Caco-2 (cell line): ENCODE measurements around the gene ASTN1. TPM values are rescaled to one million over a fixed set of nuclear protein-coding genes. Genes with fewer than 3 reads are reported as not detected.

Experiments used
- BruUV-seq: library from RNA; stranded (reverse); fragments of 400-500 nt; replicated peaks from 2 replicates; lab custom pipeline; 2021; lab: Mats Ljungman, UMichigan
- CTCF ChIA-PET: fragments of 300-600 bp; sonication (Branson Sonifier 250); formaldehyde crosslinking; loops from one replicate; lab custom pipeline; 2022; ENCODE audit warnings: antibody characterized with exemption; lab: Charles Lee
- POLR2A ChIA-PET: fragments of 300-600 bp; sonication (Branson Sonifier 250); formaldehyde crosslinking; loops from one replicate; lab custom pipeline; 2022; ENCODE audit warnings: antibody characterized with exemption; lab: Charles Lee
- DNase-seq, 2 experiments: peaks; one replicate each; pipeline versions ENCODE4 v3.0.0 to v3.0.0-alpha.2; 2020 to 2022
- H3K27me3 ChIP-seq: replicated peaks from 2 replicates; pipeline ENCODE4 v1.6.0; 2011; ENCODE audit warnings: low read length; ENCODE audit not compliant: control insufficient read depth, insufficient read depth
- H3K36me3 ChIP-seq: 2 replicates; pipeline ENCODE4 v1.5.1; 2011; ENCODE audit warnings: low read length; ENCODE audit not compliant: control insufficient read depth, insufficient read depth
- H3K4me1 ChIP-seq: fragments of 250-450 bp; sonication (Bioruptor Pico); 2 replicates; pipeline ENCODE4 v1.5.1; 2020; ENCODE audit warnings: mild to moderate bottlenecking
- H3K4me3 ChIP-seq: 2 replicates; pipeline ENCODE4 v1.5.1; 2011; ENCODE audit warnings: low read depth, mild to moderate bottlenecking, control low read depth, low read length
- H3K9me3 ChIP-seq: fragments of 250-450 bp; sonication (Bioruptor Pico); 2 replicates; pipeline ENCODE4 v1.5.1; 2020; ENCODE audit warnings: mild to moderate bottlenecking, moderate library complexity
- H3K27ac Mint-ChIP-seq: one replicate; pipeline ENCODE4 v1.8.0; 2022; ENCODE audit warnings: mixed read lengths; ENCODE audit not compliant: unreplicated experiment
- H3K27me3 Mint-ChIP-seq: one replicate; pipeline ENCODE4 v1.8.0; 2022; ENCODE audit warnings: mixed read lengths; ENCODE audit not compliant: insufficient read depth, unreplicated experiment
- H3K36me3 Mint-ChIP-seq: one replicate; pipeline ENCODE4 v1.8.0; 2022; ENCODE audit warnings: mild to moderate bottlenecking, mixed read lengths; ENCODE audit not compliant: insufficient read depth, unreplicated experiment
- H3K4me1 Mint-ChIP-seq: one replicate; pipeline ENCODE4 v1.8.0; 2022; ENCODE audit warnings: low read depth, mixed read lengths; ENCODE audit not compliant: unreplicated experiment
- H3K4me3 Mint-ChIP-seq: one replicate; pipeline ENCODE4 v1.8.0; 2022; ENCODE audit warnings: mild to moderate bottlenecking, moderate library complexity, mixed read lengths; ENCODE audit not compliant: unreplicated experiment
- H3K9me3 Mint-ChIP-seq: one replicate; pipeline ENCODE4 v1.8.0; 2022; ENCODE audit warnings: mixed read lengths; ENCODE audit not compliant: unreplicated experiment
- intact Hi-C: fragments of 100-400 bp; cut with micrococcal nuclease; formaldehyde crosslinking; loops from one replicate; pipeline ENCODE4 v1.10.0; 2022; ENCODE audit not compliant: unreplicated experiment
- total RNA-seq: library from RNA; stranded (reverse); gene quantifications from 2 replicates; pipeline ENCODE4 v1.2.3, GENCODE V29; 2022
- TF ChIP-seq, protein P1 (sequence below), 2 experiments: fragments of 200-600 bp in 1 of 2; IDR thresholded peaks; 1 replicate in 1 of 2; 2 replicates in 1 of 2; pipeline versions ENCODE4 v1.5.1 to v1.8.0; 2011 to 2022; ENCODE audit warnings: antibody characterized with exemption in 1 of 2, control low read depth in 1 of 2, inconsistent platforms in 1 of 2, low read depth in 1 of 2, low read length in 1 of 2, mild to moderate bottlenecking in 1 of 2, moderate library complexity in 1 of 2; ENCODE audit not compliant: insufficient read depth in 1 of 2, severe bottlenecking in 1 of 2, unreplicated experiment in 1 of 2

The ASTN1 gene
- total RNA-seq, 1 experiment from 2014 or later = not detected

DNA sequence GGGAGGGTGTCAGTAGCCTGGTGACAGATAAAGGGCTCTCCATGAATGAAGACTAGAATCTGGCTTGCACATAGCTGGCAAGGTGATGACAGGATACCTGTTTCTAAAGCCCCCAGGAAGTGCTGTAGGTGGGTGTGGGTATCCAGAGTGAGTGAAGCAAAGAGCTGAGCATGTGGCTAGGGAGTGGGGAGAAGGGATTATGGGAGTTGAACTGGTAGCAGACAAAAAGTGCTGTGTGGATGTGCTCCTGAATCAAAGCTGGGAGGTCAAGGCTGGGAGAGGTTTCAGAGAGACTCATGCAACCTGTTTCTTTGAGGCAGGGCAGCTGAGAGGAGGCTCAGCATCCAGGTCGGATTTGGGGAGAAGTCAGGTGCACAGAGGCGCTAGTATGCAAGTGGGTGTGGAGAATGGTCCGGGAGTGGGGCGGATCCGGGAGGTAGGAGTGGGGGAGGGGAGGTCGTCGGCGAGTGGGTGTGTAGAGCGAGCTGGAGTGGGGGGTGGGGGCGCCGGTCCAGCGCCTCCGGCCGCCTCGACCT, 600 bp downstream of the ASTN1 start:
- Histone ChIP-seq H3K4me1 (no peaks in the 10 kb centered on the region), H3K4me3 (no peak overlapping the region), H3K36me3 (no peaks in the 10 kb centered on the region), H3K9me3 (no peaks in the 10 kb centered on the region), H3K27me3 (no peaks in the 10 kb centered on the region)
- no peaks in the 10 kb centered on the region for H3K4me1 Mint-ChIP-seq
- peaks cover 11% of the 10 kb centered on the region for H3K27me3 Mint-ChIP-seq
- TF ChIP-seq, protein P1, sequence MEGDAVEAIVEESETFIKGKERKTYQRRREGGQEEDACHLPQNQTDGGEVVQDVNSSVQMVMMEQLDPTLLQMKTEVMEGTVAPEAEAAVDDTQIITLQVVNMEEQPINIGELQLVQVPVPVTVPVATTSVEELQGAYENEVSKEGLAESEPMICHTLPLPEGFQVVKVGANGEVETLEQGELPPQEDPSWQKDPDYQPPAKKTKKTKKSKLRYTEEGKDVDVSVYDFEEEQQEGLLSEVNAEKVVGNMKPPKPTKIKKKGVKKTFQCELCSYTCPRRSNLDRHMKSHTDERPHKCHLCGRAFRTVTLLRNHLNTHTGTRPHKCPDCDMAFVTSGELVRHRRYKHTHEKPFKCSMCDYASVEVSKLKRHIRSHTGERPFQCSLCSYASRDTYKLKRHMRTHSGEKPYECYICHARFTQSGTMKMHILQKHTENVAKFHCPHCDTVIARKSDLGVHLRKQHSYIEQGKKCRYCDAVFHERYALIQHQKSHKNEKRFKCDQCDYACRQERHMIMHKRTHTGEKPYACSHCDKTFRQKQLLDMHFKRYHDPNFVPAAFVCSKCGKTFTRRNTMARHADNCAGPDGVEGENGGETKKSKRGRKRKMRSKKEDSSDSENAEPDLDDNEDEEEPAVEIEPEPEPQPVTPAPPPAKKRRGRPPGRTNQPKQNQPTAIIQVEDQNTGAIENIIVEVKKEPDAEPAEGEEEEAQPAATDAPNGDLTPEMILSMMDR (IDR thresholded peaks at IDR 0.05; ENCODE audit: insufficient read depth in 1 of 2, low read depth in 1 of 2, low read length in 1 of 2, severe bottlenecking in 1 of 2, unreplicated experiment in 1 of 2) = no peak
- ChIA-PET POLR2A (no interaction called here), CTCF (interaction anchor here (0.7 kb wide), 1 partner anchor 64 kb away, joined by 8 read pairs; no protein-coding TSS in a partner anchor)
- no peaks in the 10 kb centered on the region for H3K9me3 Mint-ChIP-seq
- H3K36me3 Mint-ChIP-seq = peaks cover 4% of the 10 kb centered on the region
- intact Hi-C loops = no loop called here
- H3K27ac Mint-ChIP-seq = no peak overlapping the region
- no TSS peak for BruUV-seq
- no peak for DNase-seq
- no peak overlapping the region for H3K4me3 Mint-ChIP-seq

DNA sequence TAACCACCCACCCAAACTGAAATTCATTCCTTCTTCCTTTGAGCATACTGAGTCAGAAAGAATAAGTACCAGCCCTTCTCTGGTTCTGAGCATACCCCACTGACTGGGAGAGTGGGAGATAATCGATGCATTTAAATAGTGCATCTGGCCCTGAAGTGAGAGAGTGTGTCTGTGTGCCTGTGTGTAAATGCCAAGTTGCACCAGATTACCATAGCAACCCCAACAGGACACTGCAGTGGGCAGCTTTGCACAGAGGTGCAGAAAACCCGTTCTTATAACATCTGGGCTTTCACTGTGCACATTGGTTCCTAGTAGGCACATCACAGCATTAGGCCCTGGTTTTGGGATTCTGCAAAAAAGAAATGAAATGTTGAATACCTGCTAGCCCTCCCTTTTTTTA, 2.3 kb downstream of the ASTN1 start:
- no peak overlapping the region for H3K27ac Mint-ChIP-seq
- no TSS peak for BruUV-seq

DNA sequence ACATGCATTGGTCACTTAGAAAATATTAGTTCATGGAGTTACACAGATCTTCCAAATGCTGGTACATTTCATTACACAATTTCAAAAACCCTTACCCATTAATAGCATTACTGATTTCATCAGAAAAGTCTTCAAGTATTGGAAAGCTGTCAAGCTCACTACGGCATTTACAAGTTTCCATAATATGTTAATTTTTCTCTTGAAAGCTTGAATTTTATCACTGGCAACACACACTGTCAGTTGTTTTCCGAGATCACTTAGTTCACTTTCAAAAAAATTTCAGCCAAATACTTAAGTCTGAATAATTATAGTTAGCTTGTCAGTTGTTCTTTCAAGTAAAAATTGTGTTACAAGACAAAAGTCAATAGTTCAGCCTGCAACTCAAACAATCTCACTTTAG, 18.0 kb downstream of the ASTN1 start:
- Mint-ChIP-seq H3K27ac (no peak overlapping the region), H3K36me3 (no peaks in the 10 kb centered on the region)
- H3K36me3 ChIP-seq = no peaks in the 10 kb centered on the region

More for the DNA sequence above, 2.3 kb downstream of the ASTN1 start:
- TF ChIP-seq, protein P1 (IDR thresholded peaks at IDR 0.05; ENCODE audit: insufficient read depth in 1 of 2, low read depth in 1 of 2, low read length in 1 of 2, severe bottlenecking in 1 of 2, unreplicated experiment in 1 of 2) = no peak
- CTCF ChIA-PET = no interaction called here
- Histone ChIP-seq H3K27me3 (no peaks in the 10 kb centered on the region), H3K4me3 (no peak overlapping the region), H3K9me3 (no peaks in the 10 kb centered on the region), H3K36me3 (no peaks in the 10 kb centered on the region), H3K4me1 (no peaks in the 10 kb centered on the region)
- intact Hi-C loops = no loop called here
- Mint-ChIP-seq H3K36me3 (peaks cover 4% of the 10 kb centered on the region), H3K4me1 (no peaks in the 10 kb centered on the region), H3K27me3 (peaks cover 11% of the 10 kb centered on the region), H3K4me3 (no peak overlapping the region), H3K9me3 (no peaks in the 10 kb centered on the region)
- POLR2A ChIA-PET = no interaction called here
- no peak for DNase-seq

More for the DNA sequence above, 18.0 kb downstream of the ASTN1 start:
- Histone ChIP-seq H3K4me3 (no peak overlapping the region), H3K27me3 (no peaks in the 10 kb centered on the region), H3K4me1 (no peaks in the 10 kb centered on the region), H3K9me3 (no peaks in the 10 kb centered on the region)
- no peaks in the 10 kb centered on the region for H3K4me1 Mint-ChIP-seq
- no peak overlapping the region for H3K4me3 Mint-ChIP-seq
- no peak for DNase-seq
- H3K27me3 Mint-ChIP-seq = no peaks in the 10 kb centered on the region
- TF ChIP-seq, protein P1 (IDR thresholded peaks at IDR 0.05; ENCODE audit: insufficient read depth in 1 of 2, low read depth in 1 of 2, low read length in 1 of 2, severe bottlenecking in 1 of 2, unreplicated experiment in 1 of 2) = no peak
- CTCF ChIA-PET = no interaction called here
- intact Hi-C loops = no loop called here
- no TSS peak for BruUV-seq
- POLR2A ChIA-PET = no interaction called here
- no peaks in the 10 kb centered on the region for H3K9me3 Mint-ChIP-seq
